ENCODE data around the gene PLB1. TPM values are rescaled to one million over a fixed set of nuclear protein-coding genes. Genes with fewer than 3 reads are reported as not detected.

Gene PLB1
- total and polyA plus RNA-seq, 5 donors: 0.86 to 2.7 (median 2.2) TPM

DNA sequence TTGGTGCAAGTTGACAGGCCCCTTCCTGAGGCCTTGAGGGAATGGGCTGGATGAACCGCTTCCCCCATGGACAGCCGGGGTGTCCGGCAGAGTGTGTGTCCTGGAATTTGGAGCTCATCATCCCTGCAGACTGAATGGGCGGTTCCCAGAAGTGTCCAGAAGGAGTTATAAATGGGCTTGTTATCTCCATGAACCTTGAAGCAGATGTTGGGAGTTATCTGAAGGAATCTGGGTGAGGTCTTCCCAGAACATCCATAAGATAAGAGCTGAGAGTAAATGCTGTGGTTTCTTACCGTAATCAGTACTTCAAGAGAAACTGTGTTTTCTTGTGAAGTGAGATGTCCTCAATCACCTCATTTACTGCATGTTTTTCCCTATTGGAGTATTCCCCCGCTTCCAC, 21.1 kb downstream of the PLB1 start:
- H3K27ac ChIP-seq (ENCODE audit: low read length): no peak overlapping the region
- H3K9me3 ChIP-seq (ENCODE audit: control insufficient read depth, low read length): no peaks in the 10 kb centered on the region
- intact Hi-C loops (cut with DNase I): no loop called here
- no peaks in the 10 kb centered on the region for H3K27me3 ChIP-seq (ENCODE audit: control insufficient read depth, insufficient read depth)
- DNase-seq (no peak), ATAC-seq (no peak)
- H3K4me3 ChIP-seq (ENCODE audit: low read length): no peak overlapping the region
- no peaks in the 10 kb centered on the region for H3K4me1 ChIP-seq (ENCODE audit: control insufficient read depth, insufficient read depth, low read length)
- WGBS: 59% methylated on average over 6 of the region's 6 CpGs

DNA sequence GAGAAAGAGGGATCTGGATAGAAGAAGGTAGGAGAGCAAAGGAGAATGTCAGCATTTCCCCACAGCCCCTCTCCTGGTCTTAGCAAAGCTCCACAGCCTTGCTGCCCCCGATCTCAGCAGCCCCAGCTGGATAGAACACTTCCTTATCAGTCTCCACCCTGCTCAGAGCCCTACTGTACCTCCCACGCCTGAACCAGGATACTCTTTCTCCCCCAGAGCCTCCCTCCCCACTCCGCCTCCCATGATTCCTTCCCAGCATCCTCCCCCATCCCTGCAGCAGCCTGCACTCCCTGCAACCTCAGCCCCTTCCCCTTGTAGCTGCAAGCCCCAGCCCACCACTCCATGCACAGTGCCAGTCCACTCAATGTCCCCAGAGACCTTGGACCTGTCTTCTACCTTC, 25.8 kb downstream of the PLB1 start:
- Histone ChIP-seq H3K27ac (ENCODE audit: low read length) (no peak overlapping the region), H3K4me1 (ENCODE audit: control insufficient read depth, insufficient read depth, low read length) (no peaks in the 10 kb centered on the region), H3K9me3 (ENCODE audit: control insufficient read depth, low read length) (no peaks in the 10 kb centered on the region), H3K4me3 (ENCODE audit: low read length) (no peak overlapping the region), H3K27me3 (ENCODE audit: control insufficient read depth, insufficient read depth) (no peaks in the 10 kb centered on the region)
- ATAC-seq (no peak), DNase-seq (no peak)
- 25% methylated on average over 3 of the region's 3 CpGs for WGBS
- intact Hi-C loops (cut with DNase I): no loop called here

DNA sequence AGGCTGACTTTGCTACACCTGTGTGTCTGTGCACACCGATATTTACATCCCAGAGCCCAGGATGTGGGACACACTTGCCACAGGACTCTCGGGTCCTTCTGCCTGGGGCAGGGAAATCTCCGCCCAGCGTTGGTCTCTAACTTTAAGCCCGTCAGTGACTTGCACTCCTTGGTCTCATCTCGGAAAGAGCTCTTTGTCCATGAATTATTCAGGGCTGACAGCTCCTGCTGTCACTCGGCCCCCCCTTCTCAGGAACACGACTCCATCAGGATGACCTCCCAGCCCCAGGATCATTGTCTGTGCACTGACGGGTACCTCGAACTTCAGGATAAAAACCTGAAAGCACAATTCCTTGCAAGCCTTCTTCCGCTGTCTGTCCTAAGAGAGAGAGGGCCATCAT, 26.6 kb downstream of the PLB1 start:
- Histone ChIP-seq H3K27me3 (ENCODE audit: control insufficient read depth, insufficient read depth) (no peaks in the 10 kb centered on the region), H3K9me3 (ENCODE audit: control insufficient read depth, low read length) (no peaks in the 10 kb centered on the region), H3K4me1 (ENCODE audit: control insufficient read depth, insufficient read depth, low read length) (no peaks in the 10 kb centered on the region), H3K4me3 (ENCODE audit: low read length) (no peak overlapping the region), H3K27ac (ENCODE audit: low read length) (no peak overlapping the region)
- DNase-seq (no peak), ATAC-seq (no peak)
- intact Hi-C loops (cut with DNase I): no loop called here
- WGBS: 65% methylated on average over 11 of the region's 11 CpGs

DNA sequence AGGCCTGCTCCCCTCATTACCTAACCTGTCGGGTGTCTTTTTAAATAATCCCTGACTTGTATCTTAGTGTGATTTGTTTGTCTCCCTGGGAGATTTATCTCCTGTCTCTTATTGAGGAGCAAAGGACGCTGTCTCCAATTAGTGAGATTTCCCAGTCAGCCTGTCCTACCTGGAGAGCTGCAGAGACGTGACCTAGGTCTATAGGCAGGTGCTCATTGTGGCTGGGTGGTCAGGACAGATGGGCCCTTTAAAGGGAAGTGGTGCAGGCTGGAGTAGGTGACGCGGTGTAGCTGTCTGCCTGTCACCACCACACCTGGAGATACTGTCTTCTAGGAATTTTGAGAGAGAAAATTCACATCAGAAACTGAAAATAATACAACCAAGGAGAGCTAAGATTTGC, 28.0 kb downstream of the PLB1 start:
- ATAC-seq (no peak), DNase-seq (no peak)
- no peak overlapping the region for H3K4me3 ChIP-seq (ENCODE audit: low read length)
- 55% methylated on average over 5 of the region's 5 CpGs for WGBS
- H3K27ac ChIP-seq (ENCODE audit: low read length): no peak overlapping the region
- no peaks in the 10 kb centered on the region for H3K9me3 ChIP-seq (ENCODE audit: control insufficient read depth, low read length)
- no peaks in the 10 kb centered on the region for H3K27me3 ChIP-seq (ENCODE audit: control insufficient read depth, insufficient read depth)
- intact Hi-C loops (cut with DNase I): no loop called here
- no peaks in the 10 kb centered on the region for H3K4me1 ChIP-seq (ENCODE audit: control insufficient read depth, insufficient read depth, low read length)

DNA sequence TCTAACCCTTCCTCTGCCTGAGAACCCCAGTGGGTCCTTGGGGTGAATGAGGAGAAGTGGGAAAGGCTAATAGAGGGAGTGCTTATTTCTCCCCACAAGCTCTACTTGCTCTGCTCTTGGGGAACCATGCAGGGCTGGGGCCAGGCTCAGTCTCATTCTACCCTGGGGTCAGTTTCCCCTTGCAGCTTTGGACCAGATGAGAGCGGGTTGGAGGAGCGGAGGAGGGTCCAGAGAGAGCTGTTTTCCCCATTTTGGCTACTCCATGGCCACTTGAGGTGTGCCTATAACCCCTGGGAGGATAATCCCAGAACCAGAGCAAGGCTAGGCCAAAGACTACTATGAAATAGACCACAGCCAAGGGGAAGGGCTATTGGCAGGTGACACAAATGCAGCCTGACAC, 29.6 kb downstream of the PLB1 start:
- ATAC-seq (no peak), DNase-seq (no peak)
- Histone ChIP-seq H3K4me1 (ENCODE audit: control insufficient read depth, insufficient read depth, low read length) (no peaks in the 10 kb centered on the region), H3K27ac (ENCODE audit: low read length) (no peak overlapping the region), H3K9me3 (ENCODE audit: control insufficient read depth, low read length) (no peaks in the 10 kb centered on the region), H3K4me3 (ENCODE audit: low read length) (no peak overlapping the region), H3K27me3 (ENCODE audit: control insufficient read depth, insufficient read depth) (no peaks in the 10 kb centered on the region)
- intact Hi-C loops (cut with DNase I): no loop called here
- WGBS: 100% methylated on average over 2 of the region's 2 CpGs

DNA sequence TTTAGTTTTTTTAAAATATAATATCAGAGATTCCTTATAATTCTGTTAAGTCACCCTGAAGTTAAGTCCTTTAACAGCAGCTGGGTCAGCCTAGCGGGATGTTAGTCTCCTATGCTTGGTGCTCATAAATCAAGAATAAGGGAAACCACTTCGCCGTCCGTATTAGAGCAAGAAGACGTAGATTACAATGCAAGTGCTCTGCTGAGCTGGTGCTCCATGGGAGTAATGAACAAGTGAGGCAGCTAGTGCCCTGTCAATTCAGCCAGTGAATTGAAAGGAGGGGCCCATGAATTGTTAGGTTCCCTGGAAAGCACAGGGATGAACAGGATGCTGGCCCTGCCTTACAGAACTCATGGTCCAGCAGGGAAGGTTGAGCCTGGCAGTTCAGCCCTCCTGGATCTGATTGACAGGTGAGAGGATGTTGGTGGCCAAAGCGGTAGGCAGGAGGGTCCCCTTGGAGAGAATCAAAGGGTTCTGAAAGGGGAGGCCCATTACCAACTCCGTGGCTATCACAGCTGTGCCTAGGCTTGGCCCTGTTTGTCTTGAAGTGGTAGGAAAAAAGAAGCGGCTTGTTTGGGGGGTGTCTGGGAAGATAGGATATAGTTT, 30.8 kb downstream of the PLB1 start:
- H3K27ac ChIP-seq (ENCODE audit: low read length): no peak overlapping the region
- H3K4me1 ChIP-seq (ENCODE audit: control insufficient read depth, insufficient read depth, low read length): no peaks in the 10 kb centered on the region
- no peaks in the 10 kb centered on the region for H3K27me3 ChIP-seq (ENCODE audit: control insufficient read depth, insufficient read depth)
- H3K4me3 ChIP-seq (ENCODE audit: low read length): no peak overlapping the region
- no peak for DNase-seq
- WGBS: 91% methylated on average over 8 of the region's 8 CpGs
- ATAC-seq: no peak
- H3K9me3 ChIP-seq (ENCODE audit: control insufficient read depth, low read length): no peaks in the 10 kb centered on the region
- intact Hi-C loops (cut with DNase I): no loop called here

DNA sequence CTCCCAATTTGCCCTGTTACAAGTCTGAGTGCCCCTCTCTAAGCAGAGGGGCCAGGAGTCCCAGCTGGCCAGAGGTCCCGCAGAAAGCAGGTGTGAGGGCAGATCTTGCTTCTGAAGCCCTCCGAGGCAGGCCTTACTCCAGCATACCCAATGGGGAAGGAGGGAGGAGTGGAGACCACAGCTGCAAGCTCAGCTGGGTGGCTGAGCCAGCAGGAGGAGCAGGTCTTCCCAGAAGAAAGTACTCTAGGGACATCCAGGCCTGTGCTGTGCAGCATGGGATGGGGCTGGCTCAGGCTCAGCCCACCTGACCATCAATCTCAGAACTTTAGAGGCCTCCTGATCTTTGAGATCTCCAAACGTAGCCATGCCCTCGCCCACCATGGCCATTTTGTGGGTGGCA, 31.3 kb downstream of the PLB1 start:
- ATAC-seq (peak; percentile 29 to 40), DNase-seq (no peak)
- Histone ChIP-seq H3K4me3 (ENCODE audit: low read length) (no peak overlapping the region), H3K4me1 (ENCODE audit: control insufficient read depth, insufficient read depth, low read length) (no peaks in the 10 kb centered on the region), H3K27ac (ENCODE audit: low read length) (peak overlapping the region; percentile 2), H3K9me3 (ENCODE audit: control insufficient read depth, low read length) (no peaks in the 10 kb centered on the region), H3K27me3 (ENCODE audit: control insufficient read depth, insufficient read depth) (no peaks in the 10 kb centered on the region)
- intact Hi-C loops (cut with DNase I): no loop called here
- 77% methylated on average over 4 of the region's 4 CpGs for WGBS

DNA sequence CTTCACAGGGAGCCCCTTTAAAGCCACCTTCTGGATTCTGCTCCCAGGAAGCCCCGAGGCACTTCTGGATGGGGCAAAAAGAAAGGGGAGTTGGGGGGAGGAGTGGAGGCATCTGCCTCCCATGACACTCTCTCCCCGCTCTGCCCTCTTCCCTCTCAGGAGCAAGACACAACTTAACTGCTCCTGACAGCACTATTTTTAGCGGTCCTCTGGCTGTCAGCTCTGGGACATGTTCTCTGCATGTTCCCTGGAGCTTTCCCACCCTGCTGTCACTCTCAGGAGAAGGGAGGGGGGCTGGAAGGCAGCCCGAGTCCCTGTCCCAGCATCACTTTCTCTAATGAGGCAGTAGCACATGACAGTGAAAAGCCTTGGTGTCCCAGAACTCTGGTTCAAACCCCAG, 32.3 kb downstream of the PLB1 start:
- intact Hi-C loops (cut with DNase I): no loop called here
- 27% methylated on average over 4 of the region's 4 CpGs for WGBS

DNA sequence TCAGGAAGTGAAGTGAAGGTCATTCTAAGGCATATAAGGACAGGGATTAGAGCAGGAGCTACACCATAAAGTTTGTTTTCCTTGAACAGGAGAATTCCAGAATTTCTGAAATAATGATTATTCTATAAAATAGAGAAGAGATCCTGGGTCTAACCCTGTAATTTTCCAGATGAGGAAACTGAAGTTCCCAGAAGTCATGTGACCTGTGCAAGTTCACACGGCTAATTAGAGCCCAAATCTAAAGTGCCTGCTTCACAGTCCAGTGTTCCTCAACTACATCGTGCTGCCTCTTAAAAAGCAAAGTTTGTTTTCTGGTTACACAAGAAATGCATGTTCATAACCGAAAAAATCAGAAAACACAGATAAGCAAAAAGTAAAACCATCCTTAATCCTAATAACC, 34.9 kb downstream of the PLB1 start:
- 75% methylated on average over 3 of the region's 3 CpGs for WGBS
- H3K27me3 ChIP-seq (ENCODE audit: control insufficient read depth, insufficient read depth): no peaks in the 10 kb centered on the region

More for the DNA sequence above, 32.3 kb downstream of the PLB1 start:
- no peak overlapping the region for H3K4me3 ChIP-seq (ENCODE audit: low read length)
- H3K27me3 ChIP-seq (ENCODE audit: control insufficient read depth, insufficient read depth): no peaks in the 10 kb centered on the region
- no peaks in the 10 kb centered on the region for H3K4me1 ChIP-seq (ENCODE audit: control insufficient read depth, insufficient read depth, low read length)
- DNase-seq (peak; percentile 54 to 88 (median 83)), ATAC-seq (peak; percentile 86 to 91)
- H3K27ac ChIP-seq (ENCODE audit: low read length): peak overlapping the region; percentile 86
- no peaks in the 10 kb centered on the region for H3K9me3 ChIP-seq (ENCODE audit: control insufficient read depth, low read length)

DNA sequence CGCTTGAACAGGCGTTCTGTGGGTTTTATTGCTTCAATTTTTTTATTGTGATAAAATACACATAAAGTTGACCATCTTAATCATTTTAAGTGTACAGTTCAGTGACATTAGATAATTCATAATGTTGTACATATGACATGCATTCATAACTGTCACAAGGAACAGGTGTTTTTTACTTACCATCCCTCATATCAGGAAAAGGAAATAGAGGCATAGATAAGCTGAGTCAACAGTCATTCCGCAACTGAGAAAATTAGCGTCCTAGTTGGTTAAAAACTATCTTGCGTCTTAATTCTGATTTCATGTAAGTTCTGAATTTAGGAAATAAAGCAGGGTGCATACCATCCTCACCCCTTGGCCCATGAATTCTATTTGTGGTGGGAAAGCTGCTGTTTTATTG, 36.5 kb downstream of the PLB1 start:
- intact Hi-C loops (cut with DNase I): no loop called here
- whole genome bisulfite sequencing: 57% methylated on average over 5 of the region's 5 CpGs
- H3K27me3 ChIP-seq (ENCODE audit: control insufficient read depth, insufficient read depth): no peaks in the 10 kb centered on the region
- H3K4me1 ChIP-seq (ENCODE audit: control insufficient read depth, insufficient read depth, low read length): no peaks in the 10 kb centered on the region
- no peak for DNase-seq
- no peak for ATAC-seq
- H3K4me3 ChIP-seq (ENCODE audit: low read length): no peak overlapping the region
- H3K27ac ChIP-seq (ENCODE audit: low read length): no peak overlapping the region
- H3K9me3 ChIP-seq (ENCODE audit: control insufficient read depth, low read length): no peaks in the 10 kb centered on the region

More for the DNA sequence above, 34.9 kb downstream of the PLB1 start:
- ATAC-seq (no peak), DNase-seq (no peak)
- intact Hi-C loops (cut with DNase I): no loop called here
- no peak overlapping the region for H3K27ac ChIP-seq (ENCODE audit: low read length)
- H3K4me1 ChIP-seq (ENCODE audit: control insufficient read depth, insufficient read depth, low read length): no peaks in the 10 kb centered on the region
- H3K9me3 ChIP-seq (ENCODE audit: control insufficient read depth, low read length): no peaks in the 10 kb centered on the region
- H3K4me3 ChIP-seq (ENCODE audit: low read length): no peak overlapping the region

DNA sequence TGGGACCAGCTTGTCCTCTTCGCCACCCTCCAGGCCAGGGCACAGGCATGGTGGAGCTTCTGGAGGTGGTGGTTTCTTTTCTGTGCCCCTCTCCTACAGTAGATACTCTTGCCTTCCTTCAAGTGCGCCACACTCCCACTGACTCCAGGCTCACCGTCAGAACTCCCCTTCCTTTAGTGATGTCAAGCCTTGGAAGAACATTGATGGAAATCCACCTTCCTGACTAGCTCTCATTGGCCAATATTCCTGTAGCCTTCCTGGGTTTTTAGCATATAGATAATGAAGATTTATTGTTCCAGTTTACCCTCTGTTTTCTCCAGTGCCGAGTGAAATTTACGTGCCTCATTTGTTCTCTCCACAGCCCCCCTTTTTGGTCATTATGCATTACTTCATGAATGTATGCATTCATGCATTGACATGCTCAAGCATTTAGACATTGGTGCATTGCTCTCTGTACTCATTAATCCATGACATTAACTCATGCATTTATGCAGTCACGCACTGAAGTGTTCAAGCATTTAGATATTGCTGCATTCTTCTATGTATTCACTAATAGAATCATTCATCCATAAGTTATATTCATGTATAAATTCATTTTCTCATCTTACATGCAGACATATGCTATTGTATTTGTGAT, 37.3 kb downstream of the PLB1 start:
- Histone ChIP-seq H3K27ac (ENCODE audit: low read length) (no peak overlapping the region), H3K4me3 (ENCODE audit: low read length) (no peak overlapping the region), H3K4me1 (ENCODE audit: control insufficient read depth, insufficient read depth, low read length) (no peaks in the 10 kb centered on the region), H3K27me3 (ENCODE audit: control insufficient read depth, insufficient read depth) (no peaks in the 10 kb centered on the region), H3K9me3 (ENCODE audit: control insufficient read depth, low read length) (no peaks in the 10 kb centered on the region)
- ATAC-seq (no peak), DNase-seq (no peak)
- intact Hi-C loops (cut with DNase I): no loop called here
- 84% methylated on average over 6 of the region's 6 CpGs for WGBS

DNA sequence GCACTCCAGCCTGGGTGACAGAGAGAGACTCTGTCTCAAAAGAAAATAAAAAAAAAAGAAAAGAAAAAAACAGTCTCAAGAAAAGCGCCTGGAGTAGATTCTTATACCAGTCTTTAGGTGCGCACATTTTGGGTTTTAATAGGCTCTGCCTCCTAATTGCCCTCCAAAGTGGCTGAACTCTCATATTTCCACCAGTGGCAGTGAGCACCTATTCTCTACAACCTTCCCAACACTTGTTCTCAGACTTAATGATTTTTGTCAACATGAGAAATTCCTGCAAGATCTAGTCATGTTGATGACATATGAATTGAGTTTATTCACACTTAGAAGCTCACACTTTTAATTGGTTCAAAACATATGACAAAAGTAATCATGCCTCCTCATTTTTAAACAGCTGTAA, 39.0 kb downstream of the PLB1 start:
- intact Hi-C loops (cut with DNase I): no loop called here
- DNase-seq: no peak
- Histone ChIP-seq H3K4me3 (ENCODE audit: low read length) (no peak overlapping the region), H3K4me1 (ENCODE audit: control insufficient read depth, insufficient read depth, low read length) (no peaks in the 10 kb centered on the region), H3K9me3 (ENCODE audit: control insufficient read depth, low read length) (no peaks in the 10 kb centered on the region), H3K27me3 (ENCODE audit: control insufficient read depth, insufficient read depth) (no peaks in the 10 kb centered on the region), H3K27ac (ENCODE audit: low read length) (no peak overlapping the region)
- WGBS: 98% methylated on average over 2 of the region's 2 CpGs
- no peak for ATAC-seq
